BE2C (cell line): Measurements from ENCODE around the gene CLSTN3.
"Not testable (repeated sequence)": the region's sequence is repeated elsewhere in the genome, so short reads cannot be mapped to it uniquely, and the experiment has no call there.

Experiments
- DNase-seq: peaks from one replicate; pipeline ENCODE4 v3.0.0-alpha.2; 2020
- H3K27me3 ChIP-seq: fragments of 250-450 bp; sonication (Bioruptor Pico); 2 replicates; pipeline ENCODE4 v1.5.1; 2020; ENCODE audit warnings: mild to moderate bottlenecking
- H3K36me3 ChIP-seq: fragments of 250-450 bp; sonication (Bioruptor Pico); 2 replicates; pipeline ENCODE4 v1.5.1; 2020; ENCODE audit warnings: mild to moderate bottlenecking
- H3K4me1 ChIP-seq: fragments of 250-450 bp; sonication (Bioruptor Pico); 2 replicates; pipeline ENCODE4 v1.5.1; 2020
- H3K4me3 ChIP-seq: 2 replicates; pipeline ENCODE4 v1.5.1; 2011; ENCODE audit warnings: low read depth, low read length
- H3K9me3 ChIP-seq: fragments of 250-450 bp; sonication (Bioruptor Pico); 2 replicates; pipeline ENCODE4 v1.5.1; 2020
- TF ChIP-seq, protein P1 (sequence below): IDR thresholded peaks from 2 replicates; pipeline ENCODE4 v1.5.1; 2012; ENCODE audit warnings: mild to moderate bottlenecking, low read depth, low read length

The CLSTN3 gene

DNA sequence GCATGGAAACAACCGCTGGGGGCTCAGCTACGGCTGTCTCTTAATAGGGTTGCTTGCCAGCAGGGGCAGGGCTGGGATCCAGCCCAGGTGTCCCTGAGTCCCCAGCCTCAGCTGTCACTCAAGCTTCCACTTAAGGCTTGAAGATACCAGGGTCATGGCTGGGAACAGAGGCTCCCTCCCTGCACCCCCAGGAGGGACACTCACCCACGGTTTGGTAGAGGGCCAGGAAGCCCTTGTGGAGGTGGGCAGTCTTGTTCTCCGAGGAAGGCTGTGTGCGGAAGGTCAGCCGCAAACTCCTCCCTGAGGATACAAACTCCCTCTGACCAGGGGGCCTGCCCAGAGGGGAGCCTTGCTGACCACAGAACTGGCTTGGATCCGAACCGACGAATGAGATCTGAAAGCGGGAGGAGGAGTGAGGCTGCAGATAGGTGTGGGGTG, 28.5 kb upstream of the CLSTN3 start:
- H3K4me3 ChIP-seq, result no peak overlapping the region
- TF ChIP-seq, protein P1, sequence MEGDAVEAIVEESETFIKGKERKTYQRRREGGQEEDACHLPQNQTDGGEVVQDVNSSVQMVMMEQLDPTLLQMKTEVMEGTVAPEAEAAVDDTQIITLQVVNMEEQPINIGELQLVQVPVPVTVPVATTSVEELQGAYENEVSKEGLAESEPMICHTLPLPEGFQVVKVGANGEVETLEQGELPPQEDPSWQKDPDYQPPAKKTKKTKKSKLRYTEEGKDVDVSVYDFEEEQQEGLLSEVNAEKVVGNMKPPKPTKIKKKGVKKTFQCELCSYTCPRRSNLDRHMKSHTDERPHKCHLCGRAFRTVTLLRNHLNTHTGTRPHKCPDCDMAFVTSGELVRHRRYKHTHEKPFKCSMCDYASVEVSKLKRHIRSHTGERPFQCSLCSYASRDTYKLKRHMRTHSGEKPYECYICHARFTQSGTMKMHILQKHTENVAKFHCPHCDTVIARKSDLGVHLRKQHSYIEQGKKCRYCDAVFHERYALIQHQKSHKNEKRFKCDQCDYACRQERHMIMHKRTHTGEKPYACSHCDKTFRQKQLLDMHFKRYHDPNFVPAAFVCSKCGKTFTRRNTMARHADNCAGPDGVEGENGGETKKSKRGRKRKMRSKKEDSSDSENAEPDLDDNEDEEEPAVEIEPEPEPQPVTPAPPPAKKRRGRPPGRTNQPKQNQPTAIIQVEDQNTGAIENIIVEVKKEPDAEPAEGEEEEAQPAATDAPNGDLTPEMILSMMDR, result no peak
- no peaks in the 10 kb centered on the region for H3K9me3 ChIP-seq
- H3K36me3 ChIP-seq, result no peaks in the 10 kb centered on the region
- DNase-seq, result no peak
- H3K4me1 ChIP-seq, result no peaks in the 10 kb centered on the region
- peaks cover 31% of the 10 kb centered on the region for H3K27me3 ChIP-seq

DNA sequence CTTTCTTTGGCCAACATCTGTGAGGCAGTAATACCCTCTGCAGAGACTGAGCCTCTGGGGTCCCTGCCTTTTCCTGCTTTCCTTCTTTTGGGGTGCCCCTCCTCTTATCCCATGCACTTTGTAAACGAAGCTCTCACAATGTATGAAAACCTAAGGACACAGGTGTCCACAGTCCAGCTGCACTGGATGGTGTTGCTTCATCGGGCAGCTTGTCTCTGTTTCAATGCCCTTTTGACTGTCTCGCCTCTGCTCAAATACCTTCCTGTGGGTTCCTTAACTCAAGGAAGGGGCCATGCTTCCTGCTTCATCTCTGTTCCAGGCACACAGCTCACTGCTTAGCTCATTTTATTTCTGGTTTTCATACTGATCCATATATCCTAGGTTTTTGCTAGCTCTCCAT, 27.6 kb upstream of the CLSTN3 start:
- Histone ChIP-seq H3K4me1 (no peaks in the 10 kb centered on the region), H3K9me3 (no peaks in the 10 kb centered on the region), H3K4me3 (no peak overlapping the region), H3K27me3 (peaks cover 22% of the 10 kb centered on the region), H3K36me3 (no peaks in the 10 kb centered on the region)
- TF ChIP-seq, protein P1, result no peak
- DNase-seq, result no peak

DNA sequence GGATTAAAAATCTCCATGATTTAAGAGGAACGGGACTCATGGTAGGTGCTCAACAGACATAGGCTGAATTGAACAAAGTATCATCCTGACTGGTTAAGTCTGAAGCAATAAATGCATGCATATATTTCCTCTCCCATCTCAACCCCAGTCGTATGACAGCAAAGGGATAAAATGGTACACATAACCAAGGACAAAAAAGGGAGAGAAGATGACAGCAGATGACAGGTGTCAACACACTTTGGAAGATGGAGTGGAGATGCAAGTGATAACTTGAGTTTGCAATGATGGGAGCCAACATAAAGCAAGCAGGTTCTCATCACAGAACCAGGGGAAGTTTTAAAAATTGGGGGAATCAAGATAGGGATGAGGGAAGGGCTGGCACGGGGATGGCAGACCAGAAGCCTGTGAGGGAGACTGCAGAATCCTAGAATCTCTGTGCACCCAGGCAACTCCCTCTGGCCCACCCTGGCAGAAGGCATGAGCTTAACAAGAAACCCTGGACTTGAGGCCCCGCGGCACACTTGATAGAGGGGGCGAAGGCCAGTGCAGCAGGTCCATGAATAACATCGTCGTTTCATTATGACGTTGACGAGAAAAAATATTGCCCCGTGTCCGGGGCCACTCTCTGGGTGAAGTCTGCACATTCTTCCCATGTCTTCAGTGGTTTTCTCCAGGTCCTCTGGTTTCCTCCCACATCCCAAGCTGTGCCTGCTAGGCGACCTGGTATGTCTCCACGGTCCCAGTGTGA, 26.2 kb upstream of the CLSTN3 start:
- Histone ChIP-seq H3K4me3 (no peak overlapping the region), H3K4me1 (no peaks in the 10 kb centered on the region), H3K36me3 (no peaks in the 10 kb centered on the region), H3K27me3 (peaks cover 17% of the 10 kb centered on the region), H3K9me3 (no peaks in the 10 kb centered on the region)
- TF ChIP-seq, protein P1, result no peak
- DNase-seq, result no peak

DNA sequence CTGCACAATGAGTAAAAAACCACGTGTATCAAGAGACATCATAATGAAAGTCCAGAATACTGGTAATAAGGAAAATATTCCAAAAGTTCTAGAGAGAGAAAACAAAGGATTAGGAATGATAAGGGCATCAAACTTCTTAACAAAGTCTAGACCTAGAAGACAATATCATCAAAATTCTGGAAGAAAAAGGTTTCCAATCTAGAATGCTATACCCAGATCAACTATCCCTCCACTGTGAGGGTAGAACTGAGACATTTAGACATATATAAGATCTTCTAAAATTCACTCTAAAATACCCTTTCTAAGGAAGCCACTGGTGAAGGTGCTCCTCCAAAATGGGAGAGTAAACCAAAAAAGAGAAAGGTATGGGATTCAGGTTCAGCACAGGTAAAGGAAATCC, 24.1 kb upstream of the CLSTN3 start:
- H3K9me3 ChIP-seq, result no peaks in the 10 kb centered on the region
- no peaks in the 10 kb centered on the region for H3K4me1 ChIP-seq
- no peak overlapping the region for H3K4me3 ChIP-seq
- DNase-seq, result no peak
- H3K36me3 ChIP-seq, result no peaks in the 10 kb centered on the region
- H3K27me3 ChIP-seq, result 0 out of 2 replicates have a peak, but pooled peaks cover 4% of the 10 kb centered on the region
- TF ChIP-seq, protein P1, result no peak

DNA sequence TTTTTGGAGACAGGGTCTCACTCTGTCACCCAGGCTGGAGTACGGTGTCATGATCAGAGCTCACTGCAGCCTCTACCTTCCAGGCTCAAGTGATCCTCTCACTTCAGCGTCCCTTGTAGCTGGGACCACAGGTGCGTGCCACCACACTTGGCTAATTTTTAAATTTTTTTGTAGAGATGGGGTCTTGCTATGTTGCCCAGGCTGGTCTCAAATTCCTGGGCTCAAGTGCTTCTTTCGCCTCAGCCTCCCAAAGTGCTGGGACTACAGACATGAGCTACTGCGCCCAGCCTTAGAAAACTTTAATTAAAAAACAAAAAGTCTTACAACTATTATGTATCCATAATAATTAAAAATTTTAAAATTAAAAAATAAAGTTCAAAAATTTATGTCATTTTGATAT, 23.0 kb upstream of the CLSTN3 start:
- not testable (repeated sequence) for H3K4me3 ChIP-seq, H3K27me3 ChIP-seq, H3K36me3 ChIP-seq, H3K9me3 ChIP-seq, DNase-seq, H3K4me1 ChIP-seq

DNA sequence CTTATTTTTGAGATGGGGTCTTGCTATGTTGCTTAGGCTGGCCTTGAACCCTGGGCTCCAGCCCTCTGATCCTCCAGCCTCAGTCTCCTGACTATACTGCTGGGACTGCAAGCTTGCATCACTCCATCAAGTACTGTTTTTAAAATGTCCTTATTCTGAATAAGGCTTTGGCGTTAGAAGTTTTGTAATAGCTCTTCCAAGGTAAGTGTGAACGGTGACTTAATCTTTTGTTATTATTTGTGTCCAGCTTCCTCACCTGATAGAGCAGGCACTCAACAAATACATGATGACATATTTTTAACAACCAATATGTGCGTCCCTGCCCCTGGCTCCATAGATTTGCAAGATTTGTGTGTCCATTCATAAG, 22.6 kb upstream of the CLSTN3 start:
- no peaks in the 10 kb centered on the region for H3K4me1 ChIP-seq
- no peak for DNase-seq
- no peak overlapping the region for H3K4me3 ChIP-seq
- H3K27me3 ChIP-seq, result 0 out of 2 replicates have a peak, but pooled peaks cover 3% of the 10 kb centered on the region
- TF ChIP-seq, protein P1, result no peak
- H3K36me3 ChIP-seq, result no peaks in the 10 kb centered on the region
- no peaks in the 10 kb centered on the region for H3K9me3 ChIP-seq
